ENCODE results near the gene ETFA.

ETFA gene

GRCh38 chr15:76286271-76286879 is 24.9 kb downstream of the ETFA start:
- no peak for TF ChIP-seq CTCF (IDR thresholded peaks at IDR 0.05; ENCODE audit: low read depth, low read length)
- no peak for DNase-seq
- Histone ChIP-seq H3K36me3 (peaks cover 38% of the 10 kb centered on the region), H3K4me1 (no peaks in the 10 kb centered on the region), H3K27me3 (no peaks in the 10 kb centered on the region), H3K4me3 (ENCODE audit: low read depth, low read length) (no peak overlapping the region), H3K9me3 (no peaks in the 10 kb centered on the region)

GRCh38 chr15:76285241-76285825 is 25.9 kb downstream of the ETFA start:
- Histone ChIP-seq H3K9me3 (no peaks in the 10 kb centered on the region), H3K4me1 (no peaks in the 10 kb centered on the region), H3K36me3 (peaks cover 46% of the 10 kb centered on the region), H3K27me3 (no peaks in the 10 kb centered on the region), H3K4me3 (ENCODE audit: low read depth, low read length) (no peak overlapping the region)
- DNase-seq, result no peak
- TF ChIP-seq CTCF (IDR thresholded peaks at IDR 0.05; ENCODE audit: low read depth, low read length), result peak; percentile 60

- DNase-seq, result no peak
- H3K36me3 ChIP-seq, result peaks cover 63% of the 10 kb centered on the region
- no peaks in the 10 kb centered on the region for H3K27me3 ChIP-seq
- H3K4me3 ChIP-seq (ENCODE audit: low read depth, low read length), result no peak overlapping the region
- TF ChIP-seq CTCF (IDR thresholded peaks at IDR 0.05; ENCODE audit: low read depth, low read length), result no peak
- no peaks in the 10 kb centered on the region for H3K4me1 ChIP-seq
- H3K9me3 ChIP-seq, result no peaks in the 10 kb centered on the region
These were observed 28.8 kb downstream of the ETFA start for GRCh38 chr15:76282465-76282864.

- peaks cover 55% of the 10 kb centered on the region for H3K36me3 ChIP-seq
These were observed 32.6 kb downstream of the ETFA start for GRCh38 chr15:76278651-76279050.

GRCh38 chr15:76274821-76275220 is 36.4 kb downstream of the ETFA start:
- H3K36me3 ChIP-seq, result peaks cover 45% of the 10 kb centered on the region
- H3K4me1 ChIP-seq, result no peaks in the 10 kb centered on the region
- DNase-seq, result no peak
- no peak overlapping the region for H3K4me3 ChIP-seq (ENCODE audit: low read depth, low read length)
- no peaks in the 10 kb centered on the region for H3K9me3 ChIP-seq
- H3K27me3 ChIP-seq, result no peaks in the 10 kb centered on the region
- no peak for TF ChIP-seq CTCF (IDR thresholded peaks at IDR 0.05; ENCODE audit: low read depth, low read length)

More at GRCh38 chr15:76278651-76279050, 32.6 kb downstream of the ETFA start:
- Histone ChIP-seq H3K27me3 (no peaks in the 10 kb centered on the region), H3K4me1 (no peaks in the 10 kb centered on the region), H3K4me3 (ENCODE audit: low read depth, low read length) (no peak overlapping the region), H3K9me3 (no peaks in the 10 kb centered on the region)
- no peak for DNase-seq
- no peak for TF ChIP-seq CTCF (IDR thresholded peaks at IDR 0.05; ENCODE audit: low read depth, low read length)

GRCh38 chr15:76274226-76274625 is 37.0 kb downstream of the ETFA start:
- no peak for DNase-seq
- peaks cover 46% of the 10 kb centered on the region for H3K36me3 ChIP-seq
- no peak overlapping the region for H3K4me3 ChIP-seq (ENCODE audit: low read depth, low read length)
- no peaks in the 10 kb centered on the region for H3K27me3 ChIP-seq
- H3K4me1 ChIP-seq, result no peaks in the 10 kb centered on the region
- H3K9me3 ChIP-seq, result no peaks in the 10 kb centered on the region
- TF ChIP-seq CTCF (IDR thresholded peaks at IDR 0.05; ENCODE audit: low read depth, low read length), result no peak

Data from BE2C (cell line).